Gastroesophageal sphincter (tissue), 4 donors: Measurements from ENCODE around the gene HOXA1. TPM values are rescaled to one million over a fixed set of nuclear protein-coding genes. Genes with fewer than 3 reads are reported as not detected.

ENCODE experiments used
- ATAC-seq: fragments of 150-250 bp; one replicate; pipeline ENCODE4 v1.9.1; 2016; ENCODE audit warnings: mild to moderate bottlenecking, moderate library complexity
- H3K27ac ChIP-seq, 4 donors: fragments of 200-600 bp; sonication (generic) in 3 of 4; 1 replicate in 3 of 4; 2 replicates in 1 of 4; pipeline ENCODE4 v1.5.1; 2016 to 2019
- H3K27me3 ChIP-seq: fragments of 200-600 bp; sonication (generic); one replicate; pipeline ENCODE4 v1.5.1; 2019
- H3K36me3 ChIP-seq, 2 donors: fragments of 200-600 bp; sonication (generic); one replicate each; pipeline ENCODE4 v1.5.1; 2019; ENCODE audit warnings: control low read depth in 1 of 2
- H3K4me1 ChIP-seq, 3 donors: fragments of 200-600 bp; sonication (generic); 1 replicate in 2 of 3; 2 replicates in 1 of 3; pipeline ENCODE4 v1.5.1; 2016 to 2019; ENCODE audit warnings: control low read depth in 2 of 3
- H3K4me3 ChIP-seq, 2 donors: fragments of 200-600 bp; sonication (generic); one replicate each; pipeline ENCODE4 v1.5.1; 2019; ENCODE audit warnings: mild to moderate bottlenecking in 1 of 2, moderate library complexity in 1 of 2
- H3K9me3 ChIP-seq, 3 donors: fragments of 200-600 bp; sonication (generic); one replicate each; pipeline ENCODE4 v1.5.1; 2017 to 2019; ENCODE audit warnings: control low read depth in 2 of 3
- EP300 ChIP-seq: sonication (generic); formaldehyde crosslinking; IDR thresholded peaks from one replicate; pipeline ENCODE4 v1.6.1; 2017; ENCODE audit warnings: antibody characterized with exemption, mild to moderate bottlenecking
- POLR2A ChIP-seq, 2 donors: fragments of 450-650 bp; IDR thresholded peaks; one replicate each; pipeline ENCODE4 v1.6.1; 2017; ENCODE audit warnings: antibody characterized with exemption in 2 of 2, mild to moderate bottlenecking in 2 of 2, moderate library complexity in 1 of 2
- POLR2AphosphoS5 ChIP-seq: sonication (generic); formaldehyde crosslinking; IDR thresholded peaks from one replicate; pipeline ENCODE4 v1.6.1; 2017; ENCODE audit warnings: antibody characterized with exemption
- WGBS, 2 donors: methylation state at CpG; one replicate each; pipeline ENCODE4 v1.1.5; 2018; ENCODE audit warnings: low coverage in 1 of 2; 5-methylcytosine and 5-hydroxymethylcytosine counted together
- total RNA-seq, 4 donors: library from RNA; depleted of rRNA; stranded (reverse); fragments of >200 nt; gene quantifications; one replicate each; pipeline ENCODE4 v1.1.0, GENCODE V29; 2016
- TF ChIP-seq, protein P1 (sequence below), 4 experiments: fragments of 200-600 bp in 2 of 4; fragments of 450-650 bp in 2 of 4; sonication (generic) in 1 of 4; IDR thresholded peaks; one replicate each; pipeline ENCODE4 v1.5.1; 2017 to 2019; ENCODE audit warnings: antibody characterized with exemption in 4 of 4, mild to moderate bottlenecking in 2 of 4, moderate library complexity in 2 of 4

Gene HOXA1
- total RNA-seq, 4 donors from 2014 or later = 0.23 to 2.3 (median 0.27) TPM; not detected in 1

DNA sequence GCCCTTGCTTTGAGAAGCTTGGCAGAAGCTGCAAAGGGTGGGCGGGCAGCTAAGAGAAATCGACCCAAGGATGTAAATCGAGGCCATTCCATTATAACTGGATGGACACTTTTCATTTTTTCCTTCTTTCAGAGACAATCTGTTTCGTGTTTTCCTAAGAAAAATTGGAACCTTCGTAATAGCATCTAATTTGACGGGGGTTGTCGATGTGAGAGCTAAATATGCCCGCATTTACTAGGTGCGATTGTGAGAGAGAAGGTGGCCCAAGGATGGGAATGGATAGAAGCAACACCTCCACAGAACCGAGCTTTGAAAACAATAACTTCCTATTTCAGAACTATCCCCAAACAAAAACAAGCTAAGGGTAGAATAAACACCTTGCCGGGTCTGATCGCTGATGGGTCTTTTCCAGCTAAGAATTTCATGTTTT is 35.6 kb upstream of the HOXA1 start:
- Histone ChIP-seq H3K36me3 (no peaks in the 10 kb centered on the region), H3K27ac (peak overlapping the region; percentile 80 to 99 (median 98)), H3K4me1 (peaks cover 16 to 88% (median 27%) of the 10 kb centered on the region in 3 donors), H3K27me3 (no peaks in the 10 kb centered on the region), H3K4me3 (peak overlapping the region; percentile 47 to 84), H3K9me3 (no peaks in the 10 kb centered on the region)
- ATAC-seq = no peak
- TF ChIP-seq, protein P1, sequence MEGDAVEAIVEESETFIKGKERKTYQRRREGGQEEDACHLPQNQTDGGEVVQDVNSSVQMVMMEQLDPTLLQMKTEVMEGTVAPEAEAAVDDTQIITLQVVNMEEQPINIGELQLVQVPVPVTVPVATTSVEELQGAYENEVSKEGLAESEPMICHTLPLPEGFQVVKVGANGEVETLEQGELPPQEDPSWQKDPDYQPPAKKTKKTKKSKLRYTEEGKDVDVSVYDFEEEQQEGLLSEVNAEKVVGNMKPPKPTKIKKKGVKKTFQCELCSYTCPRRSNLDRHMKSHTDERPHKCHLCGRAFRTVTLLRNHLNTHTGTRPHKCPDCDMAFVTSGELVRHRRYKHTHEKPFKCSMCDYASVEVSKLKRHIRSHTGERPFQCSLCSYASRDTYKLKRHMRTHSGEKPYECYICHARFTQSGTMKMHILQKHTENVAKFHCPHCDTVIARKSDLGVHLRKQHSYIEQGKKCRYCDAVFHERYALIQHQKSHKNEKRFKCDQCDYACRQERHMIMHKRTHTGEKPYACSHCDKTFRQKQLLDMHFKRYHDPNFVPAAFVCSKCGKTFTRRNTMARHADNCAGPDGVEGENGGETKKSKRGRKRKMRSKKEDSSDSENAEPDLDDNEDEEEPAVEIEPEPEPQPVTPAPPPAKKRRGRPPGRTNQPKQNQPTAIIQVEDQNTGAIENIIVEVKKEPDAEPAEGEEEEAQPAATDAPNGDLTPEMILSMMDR (IDR thresholded peaks at IDR 0.05) = no peak
- no peak for TF ChIP-seq POLR2A (IDR thresholded peaks at IDR 0.05)
- TF ChIP-seq EP300 = no peak
- TF ChIP-seq POLR2AphosphoS5 = no peak
- WGBS, 2 donors = 29 to 38% methylated on average over 9 to 12 of the region's 12 CpGs

DNA sequence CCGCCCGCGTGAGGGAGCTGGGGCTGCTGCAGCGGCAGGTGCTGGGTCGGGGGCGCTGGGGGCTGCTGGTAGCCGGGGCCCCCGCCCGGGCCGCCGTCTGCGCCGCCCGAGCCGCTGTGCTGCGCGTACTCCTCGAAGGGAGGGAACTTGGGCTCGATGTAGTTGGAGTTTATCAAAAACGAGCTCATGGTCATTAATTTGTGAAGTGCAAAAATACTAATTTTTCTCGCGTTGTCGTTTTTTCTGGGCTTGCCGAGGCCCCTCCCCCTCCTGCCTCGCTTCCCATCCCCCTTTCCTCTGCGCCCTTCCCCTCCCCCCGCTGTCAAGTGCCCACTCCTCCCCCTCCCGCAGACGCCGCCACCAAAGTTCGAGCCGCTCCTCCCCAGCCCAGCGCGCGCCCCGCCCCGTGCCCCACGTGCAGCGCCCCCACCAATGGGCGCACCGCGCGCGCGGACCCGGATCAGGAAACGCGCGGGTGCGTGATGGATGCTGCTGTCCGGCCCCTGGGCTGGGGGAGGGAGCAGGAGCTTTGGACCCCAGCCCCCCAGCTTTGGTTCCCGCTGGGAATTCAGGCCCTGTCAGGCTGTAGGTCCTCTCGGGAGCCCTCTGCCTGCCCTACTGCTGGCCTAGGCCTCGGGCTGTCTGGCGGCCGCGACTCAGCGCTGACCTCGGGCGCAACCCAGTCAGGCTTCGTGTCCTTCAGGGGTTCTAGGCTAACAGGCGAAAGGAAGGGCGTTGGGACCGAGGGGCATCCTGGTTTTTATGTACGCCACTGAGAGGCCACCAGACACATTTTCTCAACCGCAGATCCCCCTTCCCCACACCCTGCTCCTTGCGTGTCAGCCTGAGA is 35.0 kb upstream of the HOXA1 start, which contains the start of gene HOXA4:
Gene HOXA4 (minus strand): TSS at position 218 of the 850 bp plus-strand sequence. CDS start 24 bp downstream, at position 194.
- TF ChIP-seq POLR2AphosphoS5 = peak; percentile 73
- TF ChIP-seq, protein P1 (IDR thresholded peaks at IDR 0.05) = no peak
- peak; percentile 62 to 80 for TF ChIP-seq POLR2A (IDR thresholded peaks at IDR 0.05)
- TF ChIP-seq EP300 = no peak
- H3K27me3 ChIP-seq = no peaks in the 10 kb centered on the region
- peak; percentile 95 for ATAC-seq
- 0% methylated on average over 8 to 14 of the region's 67 CpGs for WGBS, 2 donors
- H3K9me3 ChIP-seq = no peaks in the 10 kb centered on the region
- no peaks in the 10 kb centered on the region for H3K36me3 ChIP-seq
- H3K4me1 ChIP-seq = peaks cover 16 to 88% (median 27%) of the 10 kb centered on the region in 3 donors
- H3K4me3 ChIP-seq = peak within 1 kb of the TSS; percentile 47 to 84
- H3K27ac ChIP-seq = peak within 1 kb of the TSS; percentile 92 to 99 (median 98)

DNA sequence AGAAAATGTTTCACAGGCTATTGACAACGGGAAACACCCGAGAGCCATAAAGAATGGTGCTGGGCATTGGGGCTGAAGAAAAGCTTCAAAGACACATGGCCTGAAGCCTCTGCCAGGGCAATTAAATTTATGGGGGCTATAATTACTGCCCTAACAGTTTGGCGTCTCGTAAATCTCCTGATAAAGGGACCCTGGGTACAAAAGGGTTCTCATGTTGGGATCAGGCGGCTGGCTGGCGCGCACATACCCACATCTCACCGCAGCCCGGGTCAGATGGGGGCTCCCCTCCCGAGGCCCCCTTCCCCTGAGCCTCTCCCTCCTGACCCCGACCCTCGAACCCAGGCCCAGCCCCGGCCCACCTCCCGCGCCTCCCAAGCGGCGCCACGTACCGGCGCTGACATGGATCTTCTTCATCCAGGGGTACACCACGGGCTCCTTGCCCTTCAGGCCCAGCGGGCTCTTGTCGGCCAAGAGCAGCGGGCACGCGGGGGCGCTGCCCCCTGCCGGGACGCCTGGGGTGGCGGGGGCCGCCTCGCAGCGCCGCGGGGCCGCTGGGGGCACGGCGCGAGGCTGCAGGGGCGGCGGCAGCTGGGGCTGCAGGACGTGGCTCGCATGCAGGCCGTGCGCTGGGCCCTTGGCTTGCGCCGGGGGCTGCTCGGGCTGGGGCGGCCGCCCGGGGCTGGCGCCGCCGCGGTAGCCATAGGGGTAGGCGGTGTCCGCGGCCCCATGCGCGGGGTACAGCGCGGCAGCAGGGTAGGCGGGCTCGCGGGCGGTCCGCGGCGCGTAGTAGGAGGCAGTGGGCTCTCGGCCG is 34.1 kb upstream of the HOXA1 start:
- ATAC-seq = peak; percentile 44
- Histone ChIP-seq H3K4me3 (peak overlapping the region; percentile 47 to 84), H3K27ac (peak overlapping the region; percentile 92 to 99 (median 98)), H3K9me3 (no peaks in the 10 kb centered on the region), H3K4me1 (peaks cover 13 to 88% (median 32%) of the 10 kb centered on the region in 3 donors), H3K27me3 (no peaks in the 10 kb centered on the region), H3K36me3 (no peaks in the 10 kb centered on the region)
- WGBS, 2 donors = 7 to 21% methylated on average over 3 to 15 of the region's 72 CpGs
- TF ChIP-seq EP300 (no peak), POLR2AphosphoS5 (no peak), POLR2A (IDR thresholded peaks at IDR 0.05) (peak; percentile 14 to 22)
- TF ChIP-seq, protein P1 (IDR thresholded peaks at IDR 0.05) = peak in 3 of 4 experiments; percentile 30 to 56 (median 48)

DNA sequence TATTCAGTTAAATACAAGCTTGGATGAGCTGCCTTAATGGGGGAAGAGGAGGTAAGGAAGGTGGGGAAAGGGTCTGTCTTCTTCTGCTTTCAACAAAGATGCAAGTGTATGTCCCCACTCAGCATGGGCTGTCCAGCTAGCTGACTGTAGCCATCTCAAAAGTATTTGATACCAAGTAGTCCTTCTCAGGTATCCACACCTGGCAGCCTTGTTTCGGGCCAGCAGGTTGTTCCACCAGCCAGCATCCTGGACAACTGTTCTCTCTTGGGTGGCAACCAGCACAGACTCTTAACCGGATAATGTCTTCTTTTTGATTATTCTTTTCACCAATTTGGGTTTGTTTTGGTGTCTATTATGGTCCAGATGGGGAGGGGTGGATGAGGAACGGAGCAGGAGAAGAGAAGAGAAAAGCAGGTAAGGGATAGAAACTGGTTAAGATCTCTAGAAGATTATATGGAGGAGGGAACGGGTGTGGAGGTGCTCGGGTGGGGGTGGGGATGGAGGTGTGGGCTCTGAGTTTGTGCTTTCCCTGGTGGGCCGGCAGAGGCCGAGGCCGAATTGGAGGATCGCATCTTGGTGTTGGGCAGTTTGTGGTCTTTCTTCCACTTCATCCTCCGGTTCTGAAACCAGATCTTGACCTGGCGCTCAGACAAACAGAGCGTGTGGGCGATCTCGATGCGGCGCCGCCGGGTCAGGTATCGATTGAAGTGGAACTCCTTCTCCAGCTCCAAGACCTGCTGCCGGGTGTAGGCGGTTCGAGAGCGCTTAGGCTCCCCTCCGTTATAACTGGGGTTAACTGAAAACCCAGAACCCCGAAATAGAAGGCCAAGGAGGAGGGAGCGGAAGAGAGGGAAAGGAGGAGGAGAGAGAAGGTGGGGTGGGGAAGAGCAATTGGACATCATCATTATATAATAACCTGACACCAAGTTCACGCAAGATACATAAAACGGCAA is 33.3 kb upstream of the HOXA1 start:
- H3K36me3 ChIP-seq = no peaks in the 10 kb centered on the region

More for the DNA sequence above, 33.3 kb upstream of the HOXA1 start:
- H3K4me3 ChIP-seq = peak overlapping the region; percentile 47 to 84
- no peaks in the 10 kb centered on the region for H3K9me3 ChIP-seq
- no peak for ATAC-seq
- WGBS, 2 donors = 12 to 19% methylated on average over 10 to 16 of the region's 28 CpGs
- H3K27me3 ChIP-seq = no peaks in the 10 kb centered on the region
- TF ChIP-seq EP300 (no peak), POLR2AphosphoS5 (peak; percentile 20)
- peak overlapping the region; percentile 92 to 99 (median 98) for H3K27ac ChIP-seq
- H3K4me1 ChIP-seq = peaks cover 9 to 86% (median 29%) of the 10 kb centered on the region in 3 donors
